GM12892 (cell line): ENCODE results near the gene NHS.

Experiments
- POLR2A ChIP-seq: IDR thresholded peaks from 2 replicates; pipeline ENCODE4 v1.6.1; 2011; ENCODE audit warnings: low read depth, low read length, control low read depth
- POLR2AphosphoS5 ChIP-seq: IDR thresholded peaks from 2 replicates; pipeline ENCODE4 v1.6.1; 2011; ENCODE audit warnings: low read depth, low read length, control low read depth

DNA sequence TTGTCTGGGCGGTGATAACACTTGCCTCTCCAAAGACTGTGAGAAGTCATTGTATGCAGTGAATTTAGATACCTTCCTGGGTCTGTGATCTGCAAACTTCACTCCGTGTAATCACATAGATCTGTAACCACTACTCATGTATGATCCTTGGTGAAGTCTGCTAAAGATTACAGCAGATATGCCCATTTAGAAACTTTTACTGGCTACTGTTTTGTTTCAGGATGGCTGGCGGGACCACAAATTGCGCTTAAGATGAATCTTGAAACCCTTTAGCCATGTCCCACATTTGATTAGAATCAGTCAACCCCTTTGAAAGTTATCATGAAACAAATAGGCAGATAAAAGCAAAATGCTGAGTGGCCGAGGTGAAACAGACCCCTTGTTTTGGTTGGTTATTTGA is 235.8 kb downstream of the NHS start:
- no peak for TF ChIP-seq POLR2AphosphoS5
- TF ChIP-seq POLR2A: no peak
